H9 (cell line): Measurements from ENCODE around the gene EDEM2. TPM values are rescaled to one million over a fixed set of nuclear protein-coding genes. Genes with fewer than 3 reads are reported as not detected.

Experiments used
- DNase-seq: peaks from one replicate; pipeline ENCODE4 v3.0.0-alpha.2; 2017
- H2AFZ ChIP-seq: one replicate; pipeline ENCODE4 v1.6.1; 2013; ENCODE audit warnings: mild to moderate bottlenecking, low read length, control low read depth, moderate library complexity
- H2AK5ac ChIP-seq: 2 replicates; pipeline ENCODE4 v1.6.1; 2013; ENCODE audit warnings: low read length, control low read depth, mixed read lengths; ENCODE audit not compliant: insufficient read length
- H2BK120ac ChIP-seq: one replicate; pipeline ENCODE4 v1.6.1; 2013; ENCODE audit warnings: low read depth, mild to moderate bottlenecking, low read length, control low read depth, inconsistent platforms; ENCODE audit not compliant: poor library complexity, severe bottlenecking
- H2BK12ac ChIP-seq: 2 replicates; pipeline ENCODE4 v1.6.1; 2013; ENCODE audit warnings: low read length, control low read depth, mixed read lengths, low read depth; ENCODE audit not compliant: insufficient read length
- H2BK15ac ChIP-seq: 2 replicates; pipeline ENCODE4 v1.6.1; 2013; ENCODE audit warnings: low read depth, low read length, control low read depth
- H2BK20ac ChIP-seq: one replicate; pipeline ENCODE4 v1.6.1; 2013; ENCODE audit warnings: low read depth, mild to moderate bottlenecking, low read length, control low read depth, inconsistent platforms; ENCODE audit not compliant: poor library complexity, severe bottlenecking
- H2BK5ac ChIP-seq: 2 replicates; pipeline ENCODE4 v1.6.1; 2013; ENCODE audit warnings: low read length, control low read depth, mixed read lengths; ENCODE audit not compliant: insufficient read length
- H3K14ac ChIP-seq: 2 replicates; pipeline ENCODE4 v1.6.1; 2013; ENCODE audit warnings: low read length, control low read depth; ENCODE audit not compliant: insufficient read depth
- H3K18ac ChIP-seq: 2 replicates; pipeline ENCODE4 v1.6.1; 2013; ENCODE audit warnings: low read depth, mild to moderate bottlenecking, mixed read lengths, low read length, control low read depth; ENCODE audit not compliant: insufficient read length
- H3K23ac ChIP-seq: 2 replicates; pipeline ENCODE4 v1.6.1; 2013; ENCODE audit warnings: low read length, control low read depth, mixed read lengths, low read depth; ENCODE audit not compliant: insufficient read length
- H3K23me2 ChIP-seq: 2 replicates; pipeline ENCODE4 v1.6.1; 2013; ENCODE audit warnings: low read depth, mild to moderate bottlenecking, mixed read lengths, low read length, control low read depth; ENCODE audit not compliant: insufficient read length, poor library complexity, severe bottlenecking
- H3K27ac ChIP-seq: 2 replicates; pipeline ENCODE4 v1.5.1; 2013; ENCODE audit warnings: low read length, control low read depth, mixed read lengths, low read depth; ENCODE audit not compliant: insufficient read length
- H3K27me3 ChIP-seq: 2 replicates; pipeline ENCODE4 v1.6.1; 2013; ENCODE audit warnings: low read length, control low read depth, inconsistent platforms; ENCODE audit not compliant: insufficient read depth
- H3K4ac ChIP-seq: 2 replicates; pipeline ENCODE4 v1.6.1; 2013; ENCODE audit warnings: low read depth, mild to moderate bottlenecking, control low read depth, inconsistent platforms, low read length, moderate library complexity
- H3K4me1 ChIP-seq: 2 replicates; pipeline ENCODE4 v1.6.1; 2013; ENCODE audit warnings: low read length, control low read depth, inconsistent platforms; ENCODE audit not compliant: insufficient read depth
- H3K4me2 ChIP-seq: 2 replicates; pipeline ENCODE4 v1.6.1; 2013; ENCODE audit warnings: low read length, control low read depth, mixed read lengths; ENCODE audit not compliant: insufficient read length, insufficient read depth
- H3K56ac ChIP-seq: 2 replicates; pipeline ENCODE4 v1.6.1; 2013; ENCODE audit warnings: low read depth, mild to moderate bottlenecking, mixed read lengths, low read length, control low read depth; ENCODE audit not compliant: insufficient read length
- H3K79me1 ChIP-seq: 2 replicates; pipeline ENCODE4 v1.6.1; 2013; ENCODE audit warnings: low read depth, mild to moderate bottlenecking, moderate library complexity, low read length, control low read depth, inconsistent platforms; ENCODE audit not compliant: insufficient read depth, poor library complexity, severe bottlenecking
- H3K79me2 ChIP-seq: 2 replicates; pipeline ENCODE4 v1.6.1; 2013; ENCODE audit warnings: low read length, control low read depth, inconsistent platforms; ENCODE audit not compliant: insufficient read depth
- H3K9ac ChIP-seq: 2 replicates; pipeline ENCODE4 v1.6.1; 2013; ENCODE audit warnings: low read length, control low read depth, mixed read lengths; ENCODE audit not compliant: insufficient read length; ENCODE audit errors: extremely low read depth
- H3K9me3 ChIP-seq: one replicate; pipeline ENCODE4 v1.6.1; 2013; ENCODE audit warnings: low read depth, low read length, inconsistent platforms; ENCODE audit not compliant: control insufficient read depth
- H3T11ph ChIP-seq: one replicate; pipeline ENCODE4 v1.6.1; 2013; ENCODE audit warnings: mild to moderate bottlenecking, low read length, control low read depth, inconsistent platforms
- H4K20me1 ChIP-seq: one replicate; pipeline ENCODE4 v1.6.1; 2013; ENCODE audit not compliant: control insufficient read depth, insufficient read length, insufficient read depth
- H4K5ac ChIP-seq: 2 replicates; pipeline ENCODE4 v1.6.1; 2013; ENCODE audit warnings: low read depth, mild to moderate bottlenecking, mixed read lengths, low read length, control low read depth; ENCODE audit not compliant: insufficient read length
- H4K8ac ChIP-seq: replicated peaks from 2 replicates; pipeline ENCODE4 v1.6.1; 2013; ENCODE audit warnings: low read length, control low read depth, mixed read lengths, low read depth; ENCODE audit not compliant: insufficient read length
- H4K91ac ChIP-seq: 2 replicates; pipeline ENCODE4 v1.6.1; 2013; ENCODE audit warnings: low read depth, mild to moderate bottlenecking, moderate library complexity, mixed read lengths, low read length, control low read depth; ENCODE audit not compliant: insufficient read length
- H3K27ac Mint-ChIP-seq, 3 experiments: 2 replicates in 2 of 3; 3 replicates in 1 of 3; pipeline ENCODE4 v1.8.0; 2020 to 2021; ENCODE audit warnings: mixed read lengths in 3 of 3, mild to moderate bottlenecking in 1 of 3, moderate library complexity in 1 of 3
- H3K27me3 Mint-ChIP-seq: 2 replicates; pipeline ENCODE4 v1.8.0; 2021; ENCODE audit warnings: low read depth, mild to moderate bottlenecking, moderate library complexity, mixed read lengths
- H3K36me3 Mint-ChIP-seq, 3 experiments: 2 replicates in 2 of 3; 3 replicates in 1 of 3; pipeline ENCODE4 v1.8.0; 2020 to 2021; ENCODE audit warnings: low read depth in 3 of 3, mixed read lengths in 3 of 3; ENCODE audit not compliant: insufficient read depth in 1 of 3
- H3K4me1 Mint-ChIP-seq, 2 experiments: 2 replicates each; pipeline ENCODE4 v1.8.0; 2020; ENCODE audit warnings: mixed read lengths in 2 of 2
- H3K4me3 Mint-ChIP-seq, 2 experiments: 2 replicates in 1 of 2; 3 replicates in 1 of 2; pipeline ENCODE4 v1.8.0; 2020 to 2021; ENCODE audit warnings: mild to moderate bottlenecking in 2 of 2, mixed read lengths in 2 of 2, moderate library complexity in 1 of 2
- H3K9me3 Mint-ChIP-seq, 2 experiments: 2 replicates in 1 of 2; 3 replicates in 1 of 2; pipeline ENCODE4 v1.8.0; 2020; ENCODE audit warnings: mild to moderate bottlenecking in 2 of 2, mixed read lengths in 2 of 2, moderate library complexity in 1 of 2
- CTCF ChIP-seq: fragments of 200-600 bp; sonication (generic); conservative IDR thresholded peaks from 3 replicates; pipeline ENCODE4 v1.8.0; 2021; ENCODE audit warnings: antibody characterized with exemption, mild to moderate bottlenecking
- WGBS: extraction: QIAGEN DNeasy Blood & Tissue Kit; methylation state at CpG from one replicate; pipeline ENCODE4 v1.1.7; 2013; ENCODE audit warnings: missing lambda C conversion rate, low lambda C conversion rate, mixed read lengths; ENCODE audit not compliant: insufficient read length; ENCODE audit errors: extremely low coverage; 5-methylcytosine and 5-hydroxymethylcytosine counted together
- total RNA-seq: library from RNA; stranded (reverse); gene quantifications from 2 replicates; pipeline ENCODE4 v1.2.1, GENCODE V29; 2021

Gene EDEM2
- total RNA-seq, 1 experiment from 2014 or later = 27.8 TPM

- Histone ChIP-seq H3K27ac (no peak overlapping the region), H3K79me2 (no peaks in the 10 kb centered on the region), H3K27me3 (no peaks in the 10 kb centered on the region), H3K23ac (no peak overlapping the region), H3K4me1 (no peaks in the 10 kb centered on the region), H3K23me2 (no peaks in the 10 kb centered on the region), H3K56ac (no peak overlapping the region), H2BK120ac (no peak overlapping the region), H3T11ph (no peak overlapping the region), H3K9me3 (no peaks in the 10 kb centered on the region), H3K79me1 (no peaks in the 10 kb centered on the region), H3K4me2 (no peak overlapping the region), H4K8ac (no peak overlapping the region), H2BK5ac (no peak overlapping the region), H4K20me1 (no peaks in the 10 kb centered on the region), H4K5ac (no peak overlapping the region), H3K4ac (no peak overlapping the region), H3K18ac (no peak overlapping the region), H3K9ac (no peak overlapping the region), H4K91ac (no peak overlapping the region), H2BK20ac (no peak overlapping the region), H2BK12ac (no peak overlapping the region), H3K14ac (no peak overlapping the region), H2BK15ac (no peak overlapping the region), H2AFZ (no peak overlapping the region), H2AK5ac (no peak overlapping the region)
- Mint-ChIP-seq H3K9me3 (no peaks in the 10 kb centered on the region), H3K4me1 (peaks cover 5 to 7% of the 10 kb centered on the region in 2 experiments; a peak in 3 of 4 replicates), H3K27me3 (no peaks in the 10 kb centered on the region), H3K27ac (peak overlapping the region in 1 of 3 experiments; percentile 58; a peak in 1 of 7 replicates), H3K4me3 (no peak overlapping the region), H3K36me3 (peaks cover 4 to 83% (median 61%) of the 10 kb centered on the region in 3 experiments; a peak in 6 of 7 replicates)
- no CpG with 5 or more reads among the region's 11 CpGs for WGBS
- no peak for TF ChIP-seq CTCF
- no peak for DNase-seq
Observed at GRCh38 chr20:35135867-35136586, 11.1 kb downstream of the EDEM2 start.
